Endothelial cell of umbilical vein (primary cell): ENCODE data around the gene PIK3C2G.

Source experiments
- EZH2 ChIP-seq: IDR thresholded peaks from 2 replicates; pipeline ENCODE4 v1.6.1; 2012; ENCODE audit warnings: borderline replicate concordance, low read depth, mild to moderate bottlenecking, moderate library complexity, low read length, inconsistent platforms; ENCODE audit not compliant: severe bottlenecking
- FOS ChIP-seq: IDR thresholded peaks from 2 replicates; pipeline ENCODE4 v1.6.1; 2011; ENCODE audit warnings: mild to moderate bottlenecking, low read length, moderate library complexity, borderline replicate concordance; ENCODE audit not compliant: insufficient read depth
- JUN ChIP-seq: IDR thresholded peaks from 2 replicates; pipeline ENCODE4 v1.6.1; 2011; ENCODE audit warnings: borderline replicate concordance, low read depth; ENCODE audit not compliant: insufficient read length, insufficient read depth
- MYC ChIP-seq: IDR thresholded peaks from one replicate; pipeline ENCODE4 v1.6.1; 2011; ENCODE audit warnings: mild to moderate bottlenecking, low read depth, low read length
- POLR2A ChIP-seq: IDR thresholded peaks from 2 replicates; pipeline ENCODE4 v1.6.1; 2012; ENCODE audit warnings: low read depth, mild to moderate bottlenecking, control low read depth, low read length
- POLR2AphosphoS5 ChIP-seq: IDR thresholded peaks from 2 replicates; pipeline ENCODE4 v1.6.1; 2012; ENCODE audit warnings: low read depth, mild to moderate bottlenecking, control low read depth, low read length, moderate library complexity; ENCODE audit not compliant: insufficient read depth
- TF ChIP-seq, protein P1 (sequence below), 2 donors: IDR thresholded peaks; 1 replicate in 1 of 2; 2 replicates in 1 of 2; pipeline ENCODE4 v1.5.1; 2011; ENCODE audit warnings: low read length in 2 of 2, mild to moderate bottlenecking in 2 of 2, moderate library complexity in 2 of 2, control low read depth in 1 of 2, inconsistent platforms in 1 of 2, low read depth in 1 of 2; ENCODE audit not compliant: insufficient read depth in 1 of 2; ENCODE audit errors: extremely low read depth in 1 of 2

DNA sequence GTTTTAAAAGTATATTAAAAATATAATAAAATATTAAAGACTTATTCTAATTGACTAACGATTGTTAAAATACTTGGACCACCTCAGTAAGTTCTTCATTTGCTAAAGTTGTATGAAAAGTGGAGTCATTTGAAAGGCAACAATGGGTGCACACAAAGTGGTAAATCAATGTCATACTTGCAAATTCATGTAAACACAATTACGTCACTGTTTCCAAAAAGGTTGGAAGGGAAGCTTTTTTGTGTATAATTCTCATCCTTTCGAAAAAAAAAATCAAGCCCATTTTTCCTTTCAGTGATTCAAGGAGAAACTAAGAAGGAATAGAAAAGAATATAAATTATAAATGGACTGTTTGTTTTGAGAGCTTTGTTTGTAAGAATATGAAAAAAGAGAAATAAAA, 166.2 kb downstream of the PIK3C2G start:
- no peak for TF ChIP-seq FOS
- TF ChIP-seq, protein P1, sequence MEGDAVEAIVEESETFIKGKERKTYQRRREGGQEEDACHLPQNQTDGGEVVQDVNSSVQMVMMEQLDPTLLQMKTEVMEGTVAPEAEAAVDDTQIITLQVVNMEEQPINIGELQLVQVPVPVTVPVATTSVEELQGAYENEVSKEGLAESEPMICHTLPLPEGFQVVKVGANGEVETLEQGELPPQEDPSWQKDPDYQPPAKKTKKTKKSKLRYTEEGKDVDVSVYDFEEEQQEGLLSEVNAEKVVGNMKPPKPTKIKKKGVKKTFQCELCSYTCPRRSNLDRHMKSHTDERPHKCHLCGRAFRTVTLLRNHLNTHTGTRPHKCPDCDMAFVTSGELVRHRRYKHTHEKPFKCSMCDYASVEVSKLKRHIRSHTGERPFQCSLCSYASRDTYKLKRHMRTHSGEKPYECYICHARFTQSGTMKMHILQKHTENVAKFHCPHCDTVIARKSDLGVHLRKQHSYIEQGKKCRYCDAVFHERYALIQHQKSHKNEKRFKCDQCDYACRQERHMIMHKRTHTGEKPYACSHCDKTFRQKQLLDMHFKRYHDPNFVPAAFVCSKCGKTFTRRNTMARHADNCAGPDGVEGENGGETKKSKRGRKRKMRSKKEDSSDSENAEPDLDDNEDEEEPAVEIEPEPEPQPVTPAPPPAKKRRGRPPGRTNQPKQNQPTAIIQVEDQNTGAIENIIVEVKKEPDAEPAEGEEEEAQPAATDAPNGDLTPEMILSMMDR (IDR thresholded peaks at IDR 0.05; ENCODE audit: extremely low read depth in 1 of 2, insufficient read depth in 1 of 2, low read depth in 1 of 2, low read length in 2 of 2), result no peak
- no peak for TF ChIP-seq POLR2A
- TF ChIP-seq POLR2AphosphoS5, result no peak
- no peak for TF ChIP-seq MYC
- no peak for TF ChIP-seq EZH2
- TF ChIP-seq JUN, result no peak
